HCT116 (cell line): ENCODE results near the gene ROGDI. TPM values are rescaled to one million over a fixed set of nuclear protein-coding genes. Genes with fewer than 3 reads are reported as not detected.

Source experiments
- ATAC-seq: fragments of 200-7000 bp; cut with Tn5 transposase; 2 replicates; pipeline ENCODE4 v1.9.1; 2020; ENCODE audit warnings: mild to moderate bottlenecking, moderate library complexity
- BruUV-seq: library from RNA; stranded (reverse); fragments of 400-500 nt; replicated peaks from 2 replicates; lab custom pipeline; 2021; lab: Mats Ljungman, UMichigan
- CTCF ChIA-PET: fragments of 300-600 bp; sonication (Branson Sonifier 250); formaldehyde crosslinking; loops from one replicate; lab custom pipeline; 2021; ENCODE audit warnings: antibody characterized with exemption; lab: Charles Lee
- POLR2A ChIA-PET: fragments of 300-600, 350-600 bp; sonication (Branson Sonifier 250); formaldehyde crosslinking; loops from one replicate; lab custom pipeline; 2021; ENCODE audit warnings: antibody characterized with exemption; lab: Charles Lee
- RAD21 ChIA-PET, 2 experiments: fragments of 300-600 bp; sonication (Branson Sonifier 250); formaldehyde crosslinking; loops; one replicate each; lab custom pipeline; 2023; ENCODE audit warnings: low total read pairs in 2 of 2; ENCODE audit not compliant: uncharacterized antibody in 2 of 2, unreplicated experiment in 2 of 2, low non-redundant PET in 1 of 2; lab: Charles Lee
- DNase-seq: peaks from one replicate; pipeline ENCODE4 v3.0.0-alpha.2; 2010; ENCODE audit warnings: low read depth, low spot score
- H2AFZ ChIP-seq: fragments of 200-600 bp; shearing (Covaris generic), sonication (generic); 2 replicates; pipeline ENCODE4 v1.6.1; 2017; ENCODE audit warnings: low read depth, mixed run types, mixed read lengths, antibody characterized with exemption, low read length; ENCODE audit not compliant: poor library complexity, severe bottlenecking
- H3K27ac ChIP-seq: 2 replicates; pipeline ENCODE4 v1.5.1; 2012; ENCODE audit warnings: low read depth, low read length
- H3K27me3 ChIP-seq: fragments of 200-600 bp; sonication (generic); 2 replicates; pipeline ENCODE4 v1.6.1; 2016; ENCODE audit warnings: mixed run types, low read length, mixed read lengths; ENCODE audit not compliant: insufficient read depth
- H3K36me3 ChIP-seq, 2 experiments: fragments of 200-500 bp in 1 of 2; fragments of 200-600 bp in 1 of 2; sonication (Bioruptor generic) in 1 of 2; sonication (generic) in 1 of 2; 2 replicates each; pipeline versions ENCODE4 v1.5.1 to v1.6.1; 2014 to 2016; ENCODE audit warnings: low read length in 2 of 2, inconsistent platforms in 1 of 2, mixed read lengths in 1 of 2, mixed run types in 1 of 2; ENCODE audit not compliant: insufficient read depth in 2 of 2, control insufficient read depth in 1 of 2
- H3K4me1 ChIP-seq, 2 experiments: fragments of 200-600 bp in 1 of 2; sonication (generic) in 1 of 2; 2 replicates each; pipeline versions ENCODE4 v1.5.1 to v1.6.1; 2012 to 2017; ENCODE audit warnings: low read length in 2 of 2, inconsistent platforms in 1 of 2, mild to moderate bottlenecking in 1 of 2, mixed read lengths in 1 of 2, mixed run types in 1 of 2, moderate library complexity in 1 of 2; ENCODE audit not compliant: insufficient read depth in 2 of 2, control insufficient read depth in 1 of 2
- H3K4me2 ChIP-seq: fragments of 200-600 bp; sonication (generic); 2 replicates; pipeline ENCODE4 v1.6.1; 2017; ENCODE audit warnings: mixed run types, low read length, mixed read lengths
- H3K4me3 ChIP-seq, 2 experiments: fragments of 200-600 bp in 1 of 2; sonication (generic) in 1 of 2; replicated peaks in 1 of 2; 2 replicates each; pipeline ENCODE4 v1.5.1; 2011 to 2016; ENCODE audit warnings: low read length in 2 of 2, control low read depth in 1 of 2, low read depth in 1 of 2, mild to moderate bottlenecking in 1 of 2, mixed read lengths in 1 of 2, mixed run types in 1 of 2
- H3K79me2 ChIP-seq: fragments of 200-600 bp; sonication (generic); 2 replicates; pipeline ENCODE4 v1.6.1; 2017; ENCODE audit warnings: mild to moderate bottlenecking, mixed run types, low read length, moderate library complexity, mixed read lengths; ENCODE audit not compliant: insufficient read depth
- H3K9ac ChIP-seq: fragments of 200-600 bp; sonication (generic); 2 replicates; pipeline ENCODE4 v1.6.1; 2016; ENCODE audit warnings: low read length, mixed read lengths
- H3K9me2 ChIP-seq: fragments of 200-600 bp; sonication (generic), shearing (Covaris generic); 2 replicates; pipeline ENCODE4 v1.6.1; 2017; ENCODE audit warnings: mixed run types, mild to moderate bottlenecking, moderate library complexity; ENCODE audit not compliant: insufficient read depth
- H3K9me3 ChIP-seq, 2 experiments: fragments of 200-500 bp in 1 of 2; fragments of 200-600 bp in 1 of 2; sonication (Bioruptor generic) in 1 of 2; sonication (generic) in 1 of 2; 2 replicates each; pipeline ENCODE4 v1.6.1; 2014 to 2017; ENCODE audit warnings: low read length in 2 of 2, mixed read lengths in 2 of 2, inconsistent platforms in 1 of 2, low read depth in 1 of 2, mild to moderate bottlenecking in 1 of 2, mixed run types in 1 of 2, moderate library complexity in 1 of 2; ENCODE audit not compliant: control insufficient read depth in 1 of 2, insufficient read depth in 1 of 2
- H4K20me1 ChIP-seq: fragments of 200-600 bp; sonication (generic), shearing (Covaris generic); 2 replicates; pipeline ENCODE4 v1.6.1; 2017; ENCODE audit warnings: mixed run types, mild to moderate bottlenecking, moderate library complexity; ENCODE audit not compliant: insufficient read depth
- CEBPB ChIP-seq: IDR thresholded peaks from 2 replicates; pipeline ENCODE4 v1.6.1; 2012; ENCODE audit warnings: low read depth
- EZH2 ChIP-seq: fragments of 200-600 bp; sonication (generic); IDR thresholded peaks from 2 replicates; pipeline ENCODE4 v1.6.1; 2017; ENCODE audit warnings: antibody characterized with exemption, mixed run types
- EZH2phosphoT487 ChIP-seq: fragments of 200-600 bp; IDR thresholded peaks from 2 replicates; pipeline ENCODE4 v1.6.1; 2018; ENCODE audit warnings: antibody characterized with exemption, borderline replicate concordance
- FOSL1 ChIP-seq: IDR thresholded peaks from 2 replicates; pipeline ENCODE4 v1.6.1; 2012; ENCODE audit warnings: low read depth
- JUND ChIP-seq: IDR thresholded peaks from 2 replicates; pipeline ENCODE4 v1.6.1; 2012
- POLR2AphosphoS5 ChIP-seq: IDR thresholded peaks from 2 replicates; pipeline ENCODE4 v1.6.1; 2011; ENCODE audit warnings: mild to moderate bottlenecking, low read depth, low read length, moderate library complexity
- RAD21 ChIP-seq: IDR thresholded peaks from 2 replicates; pipeline ENCODE4 v1.6.1; 2012; ENCODE audit warnings: low read depth, mild to moderate bottlenecking
- SIN3A ChIP-seq: IDR thresholded peaks from 2 replicates; pipeline ENCODE4 v1.6.1; 2012; ENCODE audit warnings: low read depth
- TCF7L2 ChIP-seq: IDR thresholded peaks from 2 replicates; pipeline ENCODE4 v1.7.0; 2011; ENCODE audit warnings: borderline replicate concordance, inconsistent platforms; ENCODE audit not compliant: insufficient read depth, insufficient read length; ENCODE audit errors: extremely low read depth
- YY1 ChIP-seq: IDR thresholded peaks from 2 replicates; pipeline ENCODE4 v1.6.1; 2011; ENCODE audit warnings: low read length, low read depth, moderate library complexity, mild to moderate bottlenecking; ENCODE audit not compliant: insufficient replicate concordance; ENCODE audit errors: extremely low read depth
- ZBTB33 ChIP-seq: IDR thresholded peaks from 2 replicates; pipeline ENCODE4 v1.6.1; 2011; ENCODE audit warnings: mild to moderate bottlenecking, low read length, moderate library complexity; ENCODE audit not compliant: insufficient replicate concordance; ENCODE audit errors: extremely low read depth
- ZFX ChIP-seq: fragments of 450-650 bp; IDR thresholded peaks from 2 replicates; pipeline ENCODE4 v1.6.1; 2017
- ZNF274 ChIP-seq: fragments of 200-500 bp; sonication (Bioruptor generic); IDR thresholded peaks from 2 replicates; pipeline ENCODE4 v1.6.1; 2014; ENCODE audit warnings: mild to moderate bottlenecking, low read depth, low read length, inconsistent platforms
- intact Hi-C: fragments of 100-400 bp; cut with micrococcal nuclease; formaldehyde crosslinking; loops from 2 replicates; pipeline ENCODE4 v1.10.0; 2022
- total RNA-seq: library from RNA; stranded (reverse); gene quantifications from one replicate; pipeline ENCODE4 v1.2.1, GENCODE V29; 2021; ENCODE audit not compliant: unreplicated experiment
- TF ChIP-seq, protein P1 (sequence below): IDR thresholded peaks from 2 replicates; pipeline ENCODE4 v1.6.1; 2012

The ROGDI gene
- total RNA-seq, 1 experiment from 2014 or later, result 20.1 TPM

- peaks cover 5 to 7% of the 10 kb centered on the region in 2 experiments for H3K4me1 ChIP-seq
- no peaks in the 10 kb centered on the region for H3K27me3 ChIP-seq
- no peak within 1 kb of the TSS for H3K27ac ChIP-seq
- intact Hi-C loops, result no loop called here
- no peaks in the 10 kb centered on the region for H3K79me2 ChIP-seq
- ATAC-seq (peak; percentile 26; the same call in 1 of the 2 replicates), DNase-seq (no peak)
- H2AFZ ChIP-seq, result no peak within 1 kb of the TSS
- H3K9me2 ChIP-seq, result no peaks in the 10 kb centered on the region
- CTCF ChIA-PET, result no interaction called here
- no peaks in the 10 kb centered on the region for H3K36me3 ChIP-seq
- TF ChIP-seq TCF7L2 (no peak), RAD21 (no peak), ZBTB33 (no peak), EZH2 (no peak), JUND (no peak), POLR2AphosphoS5 (no peak), SIN3A (no peak), YY1 (no peak), ZNF274 (no peak), ZFX (no peak), FOSL1 (no peak), CEBPB (no peak), EZH2phosphoT487 (no peak)
- TF ChIP-seq, protein P1, sequence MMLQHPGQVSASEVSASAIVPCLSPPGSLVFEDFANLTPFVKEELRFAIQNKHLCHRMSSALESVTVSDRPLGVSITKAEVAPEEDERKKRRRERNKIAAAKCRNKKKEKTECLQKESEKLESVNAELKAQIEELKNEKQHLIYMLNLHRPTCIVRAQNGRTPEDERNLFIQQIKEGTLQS, result no peak
- no peaks in the 10 kb centered on the region for H4K20me1 ChIP-seq
- BruUV-seq, result no TSS peak
- no peak within 1 kb of the TSS for H3K4me2 ChIP-seq
- H3K4me3 ChIP-seq, result no peak within 1 kb of the TSS
- POLR2A ChIA-PET, result no interaction called here
- H3K9ac ChIP-seq, result no peak within 1 kb of the TSS
- RAD21 ChIA-PET, result no interaction called here
- no peaks in the 10 kb centered on the region for H3K9me3 ChIP-seq
Observed at GRCh38 chr16:4787627-4788482, 14.6 kb downstream of the ROGDI start, which contains the start of gene SEPTIN12. TSS of gene SEPTIN12 (minus strand) at chr16:4788345. CDS start at chr16:4787645, 700 bp downstream.
